GM12874 (cell line): Measurements from ENCODE around the gene MAP1B.

Experiments
- TF ChIP-seq, protein P1 (sequence below): IDR thresholded peaks from 2 replicates; pipeline ENCODE4 v1.5.1; 2011; ENCODE audit warnings: low read depth, mild to moderate bottlenecking, control low read depth, low read length, moderate library complexity; ENCODE audit not compliant: insufficient read depth

The MAP1B gene

GRCh38 chr5:72235725-72236124 lies 128.4 kb downstream of the MAP1B start:
- TF ChIP-seq, protein P1, sequence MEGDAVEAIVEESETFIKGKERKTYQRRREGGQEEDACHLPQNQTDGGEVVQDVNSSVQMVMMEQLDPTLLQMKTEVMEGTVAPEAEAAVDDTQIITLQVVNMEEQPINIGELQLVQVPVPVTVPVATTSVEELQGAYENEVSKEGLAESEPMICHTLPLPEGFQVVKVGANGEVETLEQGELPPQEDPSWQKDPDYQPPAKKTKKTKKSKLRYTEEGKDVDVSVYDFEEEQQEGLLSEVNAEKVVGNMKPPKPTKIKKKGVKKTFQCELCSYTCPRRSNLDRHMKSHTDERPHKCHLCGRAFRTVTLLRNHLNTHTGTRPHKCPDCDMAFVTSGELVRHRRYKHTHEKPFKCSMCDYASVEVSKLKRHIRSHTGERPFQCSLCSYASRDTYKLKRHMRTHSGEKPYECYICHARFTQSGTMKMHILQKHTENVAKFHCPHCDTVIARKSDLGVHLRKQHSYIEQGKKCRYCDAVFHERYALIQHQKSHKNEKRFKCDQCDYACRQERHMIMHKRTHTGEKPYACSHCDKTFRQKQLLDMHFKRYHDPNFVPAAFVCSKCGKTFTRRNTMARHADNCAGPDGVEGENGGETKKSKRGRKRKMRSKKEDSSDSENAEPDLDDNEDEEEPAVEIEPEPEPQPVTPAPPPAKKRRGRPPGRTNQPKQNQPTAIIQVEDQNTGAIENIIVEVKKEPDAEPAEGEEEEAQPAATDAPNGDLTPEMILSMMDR, result no peak

DNA sequence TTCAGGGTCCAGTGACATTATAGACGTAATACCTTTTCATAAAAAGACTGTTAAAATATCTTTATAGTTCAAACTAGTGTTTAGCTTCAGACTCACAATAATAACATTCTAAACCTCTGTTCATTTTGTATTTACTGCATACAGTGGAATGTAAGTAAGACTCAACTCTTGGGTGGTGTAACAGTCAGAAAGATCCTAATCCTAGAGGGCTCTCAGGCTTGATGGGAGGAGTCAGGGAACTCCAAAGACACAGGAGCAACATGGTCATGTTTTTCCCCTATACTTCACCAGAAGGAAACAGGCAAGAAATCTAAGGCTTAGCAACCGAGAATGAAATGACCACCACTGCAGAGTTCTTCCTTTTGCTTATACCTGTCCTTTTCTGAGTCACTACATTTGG lies 130.1 kb downstream of the MAP1B start:
- TF ChIP-seq, protein P1, result no peak

DNA sequence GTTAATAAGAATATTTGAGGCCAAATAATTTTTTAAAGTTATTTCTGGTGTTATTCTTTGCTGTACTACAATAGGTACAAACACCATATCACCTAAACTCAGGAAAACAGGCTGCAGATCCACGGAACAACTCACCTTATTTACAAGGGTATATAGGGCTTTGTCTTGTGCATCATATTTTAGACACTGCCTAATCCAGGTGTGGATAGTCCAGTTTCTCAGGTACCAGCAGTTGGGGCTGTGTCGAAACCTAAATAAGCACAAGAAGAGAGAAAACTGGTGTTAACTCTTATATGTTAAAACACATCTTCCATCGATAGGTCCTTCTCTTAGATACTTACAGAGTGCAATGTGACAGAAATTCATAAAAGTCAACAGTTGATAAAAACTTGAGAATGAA lies 130.6 kb downstream of the MAP1B start:
- TF ChIP-seq, protein P1, result no peak

DNA sequence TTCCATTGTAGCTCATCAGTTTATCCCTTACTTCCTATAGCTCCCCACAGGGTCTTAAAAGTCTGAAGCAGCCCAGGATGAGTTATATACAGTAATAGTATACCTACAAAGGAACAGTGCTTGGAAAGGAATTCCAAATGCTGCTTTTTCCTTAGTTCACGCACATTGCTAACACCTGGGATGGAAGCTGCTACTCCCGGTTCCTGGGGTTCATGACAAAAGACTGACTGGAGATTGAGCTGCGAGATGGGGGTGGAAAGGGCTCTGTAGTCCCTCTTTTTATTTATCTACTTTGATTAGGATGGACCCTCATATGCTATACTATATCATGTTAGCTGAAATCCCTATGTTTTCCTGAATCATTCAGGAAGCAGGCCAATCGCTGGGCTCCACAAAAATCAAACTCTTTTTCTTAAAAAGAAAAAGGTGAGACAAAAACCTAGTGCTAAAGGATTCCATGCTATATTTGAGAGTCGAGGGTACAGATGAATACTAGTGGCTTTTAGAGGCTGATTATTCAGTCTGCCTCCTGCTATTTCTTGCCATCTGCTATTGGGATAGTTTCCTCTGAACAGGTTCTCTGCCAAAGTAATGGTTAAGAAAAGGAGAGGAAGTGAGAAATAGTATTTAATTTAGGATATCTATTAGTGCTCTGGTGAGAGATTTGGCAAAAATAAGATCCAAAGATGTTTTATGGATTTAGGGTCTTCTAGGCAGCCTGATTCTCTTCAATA lies 131.6 kb downstream of the MAP1B start:
- TF ChIP-seq, protein P1, result no peak

- TF ChIP-seq, protein P1, result no peak
Measured at GRCh38 chr5:72241346-72242003, 134.2 kb downstream of the MAP1B start.

GRCh38 chr5:72242796-72243475 lies 135.7 kb downstream of the MAP1B start:
- TF ChIP-seq, protein P1, result no peak

DNA sequence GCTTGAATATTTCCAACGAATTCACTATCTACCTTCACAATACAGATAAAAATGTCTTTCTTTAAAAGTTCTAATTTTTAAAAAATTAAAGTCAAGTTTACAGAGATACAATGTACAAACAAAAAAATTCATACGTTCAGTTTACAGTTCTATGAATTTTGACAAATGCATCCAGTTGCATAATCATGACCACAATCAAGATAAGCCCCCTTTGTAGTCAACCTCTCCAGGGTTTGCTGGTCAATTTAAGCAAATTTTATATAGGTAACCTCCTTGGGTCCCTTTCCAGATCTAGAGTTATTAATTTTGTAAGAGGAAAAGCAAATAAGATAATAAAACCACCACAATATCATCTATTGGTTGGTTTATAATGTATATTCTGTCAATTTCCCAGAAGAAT lies 136.4 kb downstream of the MAP1B start:
- TF ChIP-seq, protein P1, result no peak
